SKM-1 (cell line): ENCODE measurements around the gene TKFC.

Experiments used
- DNase-seq: peaks from one replicate; lab custom pipeline; 2025; ENCODE audit not compliant: unreplicated experiment; lab: John Stamatoyannopoulos, UW

TKFC gene

DNA sequence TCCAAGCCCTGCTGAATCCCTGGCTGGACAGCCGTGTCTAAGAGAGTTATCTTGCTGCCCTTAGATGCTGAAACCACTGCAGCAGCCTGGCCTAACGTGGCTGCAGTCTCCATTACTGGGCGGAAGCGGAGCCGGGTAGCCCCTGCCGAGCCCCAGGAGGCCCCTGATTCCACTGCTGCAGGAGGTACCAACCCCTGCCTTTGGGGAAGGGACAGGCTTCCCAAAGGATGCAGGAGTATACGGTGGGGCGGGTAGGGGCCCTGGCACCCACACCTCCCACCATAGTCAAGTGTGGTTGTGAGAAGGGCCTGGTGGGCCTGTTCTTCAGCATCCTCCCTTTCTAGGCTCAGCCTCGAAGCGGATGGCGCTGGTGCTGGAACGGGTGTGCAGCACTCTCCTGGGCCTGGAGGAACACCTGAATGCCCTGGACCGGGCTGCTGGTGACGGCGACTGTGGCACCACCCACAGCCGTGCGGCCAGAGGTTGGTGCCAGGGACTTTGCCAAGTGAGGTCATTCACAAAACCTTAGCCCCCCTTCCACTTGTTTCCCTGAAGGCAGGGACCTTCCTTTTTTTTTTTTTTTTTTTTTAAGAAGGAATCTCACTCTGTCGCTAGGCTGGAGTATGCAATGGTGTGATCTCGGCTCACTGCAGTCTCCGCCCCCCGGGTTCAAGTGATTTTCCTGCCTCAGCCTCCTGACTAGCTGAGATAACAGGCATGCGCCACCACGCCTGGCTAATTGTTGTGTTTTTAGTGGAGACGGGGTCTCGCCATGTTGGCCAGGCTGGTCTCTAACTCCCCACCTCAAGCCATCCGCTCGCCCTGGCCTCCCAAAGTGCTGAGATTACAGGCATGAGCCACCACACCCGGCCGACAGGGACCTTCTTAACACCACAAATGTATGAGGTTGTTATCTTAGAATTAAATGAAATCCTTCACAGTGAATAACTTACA lies 11.0 kb downstream of the TKFC start:
- DNase-seq, result no peak

DNA sequence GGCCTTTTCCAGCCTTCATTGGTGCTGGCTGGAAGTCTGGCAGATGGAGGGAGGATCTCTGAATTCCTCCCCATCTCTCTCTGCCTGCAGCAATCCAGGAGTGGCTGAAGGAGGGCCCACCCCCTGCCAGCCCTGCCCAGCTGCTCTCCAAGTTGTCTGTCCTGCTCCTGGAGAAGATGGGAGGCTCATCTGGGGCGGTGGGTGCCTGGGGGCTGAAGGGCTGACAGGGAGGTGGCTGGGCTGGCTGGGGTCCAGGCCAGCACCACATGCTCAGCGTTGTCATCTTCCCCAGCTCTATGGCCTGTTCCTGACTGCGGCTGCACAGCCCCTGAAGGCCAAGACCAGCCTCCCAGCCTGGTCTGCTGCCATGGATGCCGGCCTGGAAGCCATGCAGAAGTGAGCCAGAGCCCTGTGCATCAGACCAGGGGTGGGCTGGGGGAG lies 12.2 kb downstream of the TKFC start:
- no peak for DNase-seq

DNA sequence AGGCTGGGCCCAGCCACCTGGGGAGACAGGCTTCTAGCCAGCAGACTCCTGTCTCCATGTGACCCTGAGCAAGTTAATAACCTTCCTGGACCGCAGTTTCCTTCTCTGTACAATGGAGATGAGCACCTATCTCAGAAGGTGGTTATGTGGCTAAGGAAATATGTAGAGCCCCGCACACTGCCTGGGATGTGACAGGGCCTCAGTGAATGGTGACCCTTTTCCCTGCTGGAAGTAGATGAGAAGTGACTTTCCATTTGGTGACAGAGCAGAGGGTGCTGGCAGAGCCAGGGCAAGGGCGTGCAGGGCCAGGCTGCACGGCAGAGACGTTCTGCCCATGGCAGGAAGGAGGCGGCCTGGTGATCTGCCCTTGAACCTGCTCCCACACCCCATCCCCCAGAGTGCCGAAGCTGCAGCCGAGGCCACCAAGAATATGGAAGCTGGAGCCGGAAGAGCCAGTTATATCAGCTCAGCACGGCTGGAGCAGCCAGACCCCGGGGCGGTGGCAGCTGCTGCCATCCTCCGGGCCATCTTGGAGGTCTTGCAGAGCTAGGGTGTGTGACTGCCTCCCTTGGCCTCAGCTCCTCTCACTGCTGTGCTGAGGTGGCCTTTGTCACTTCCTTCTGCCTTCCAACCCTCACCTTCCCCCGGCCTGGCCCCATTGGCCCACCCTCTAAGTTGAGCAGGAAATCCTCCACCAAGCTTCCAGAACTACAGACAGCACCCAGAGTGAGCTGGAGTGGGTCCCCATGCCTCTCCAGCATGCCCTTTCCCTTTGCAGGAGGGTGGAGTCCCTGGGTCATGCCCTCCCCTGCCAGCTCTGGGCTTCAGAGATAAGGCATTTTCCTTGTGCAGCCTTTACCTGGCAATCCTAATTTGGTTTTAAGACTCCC lies 13.2 kb downstream of the TKFC start:
- DNase-seq, result no peak

DNA sequence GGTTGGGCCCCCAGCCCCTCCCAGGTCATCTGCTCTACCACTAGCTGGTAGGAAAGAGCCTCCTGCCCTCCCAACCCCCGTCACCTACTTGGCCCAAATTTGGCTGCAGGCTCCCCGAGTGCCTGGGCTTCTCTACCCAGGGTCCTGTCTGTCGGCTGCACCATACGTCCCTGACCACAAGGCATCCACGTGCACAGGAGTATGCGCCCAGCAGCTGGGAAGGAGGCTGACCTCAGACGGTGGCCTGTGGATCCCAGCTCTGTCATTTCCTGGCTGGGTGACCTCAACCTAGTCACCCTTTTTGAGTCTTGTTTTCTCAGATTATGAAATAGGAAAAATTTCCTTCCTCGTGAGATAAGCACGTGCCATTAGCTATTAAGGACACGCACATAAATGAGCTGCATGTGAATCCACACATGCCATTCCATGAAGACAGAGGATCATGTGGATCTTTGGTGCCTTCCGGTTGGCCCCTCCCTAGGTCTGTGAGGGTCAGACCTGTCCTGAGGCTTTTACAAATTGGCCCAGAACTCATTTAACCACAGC lies 15.0 kb downstream of the TKFC start:
- peak; percentile 39 for DNase-seq

DNA sequence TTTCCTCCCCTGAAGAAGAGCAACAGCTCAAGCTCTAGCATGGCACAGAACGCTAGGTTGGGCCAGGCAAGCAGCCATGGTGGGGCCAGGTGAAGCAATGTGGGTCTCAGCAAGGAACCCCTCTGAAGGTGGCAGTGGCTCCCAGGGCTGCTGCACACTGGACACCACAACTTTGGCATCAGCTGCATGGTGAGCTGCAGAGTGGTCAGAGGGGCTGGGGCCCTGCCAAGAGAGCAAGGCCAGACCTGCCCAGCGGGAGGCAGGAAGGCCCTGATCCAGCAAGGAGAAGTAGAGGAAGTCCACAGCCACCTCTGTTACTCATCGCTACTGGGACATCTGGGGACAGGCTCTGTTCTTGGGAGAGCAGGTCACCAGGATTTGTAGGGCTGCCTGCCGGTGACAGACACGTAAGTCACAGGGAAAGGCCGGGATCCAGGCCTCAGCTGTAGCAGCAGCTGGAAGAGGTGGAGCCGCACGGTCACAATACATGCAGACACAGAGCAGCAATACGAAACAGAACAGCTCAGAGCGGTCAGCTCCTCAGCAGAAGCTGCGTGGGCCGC lies 16.2 kb downstream of the TKFC start:
- DNase-seq, result no peak

DNA sequence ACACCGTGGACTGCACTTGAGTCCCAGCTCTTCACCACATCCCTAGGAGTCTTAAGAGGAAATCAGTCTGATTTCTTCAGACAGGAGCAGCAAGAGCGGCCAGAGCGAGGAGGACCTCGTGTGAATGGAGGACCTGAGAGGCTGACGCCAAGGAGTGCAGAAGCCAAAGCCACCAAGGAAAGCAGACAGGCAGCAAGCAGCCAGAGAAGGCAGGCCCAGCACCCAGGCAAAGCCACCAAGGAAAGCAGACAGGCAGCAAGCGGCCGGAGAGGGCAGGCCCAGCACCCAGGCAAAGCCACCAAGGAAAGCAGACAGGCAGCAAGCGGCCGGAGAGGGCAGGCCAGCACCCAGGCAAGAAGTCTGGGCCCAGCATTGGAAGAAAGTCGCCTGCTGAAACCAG lies 16.9 kb downstream of the TKFC start:
- no peak for DNase-seq

DNA sequence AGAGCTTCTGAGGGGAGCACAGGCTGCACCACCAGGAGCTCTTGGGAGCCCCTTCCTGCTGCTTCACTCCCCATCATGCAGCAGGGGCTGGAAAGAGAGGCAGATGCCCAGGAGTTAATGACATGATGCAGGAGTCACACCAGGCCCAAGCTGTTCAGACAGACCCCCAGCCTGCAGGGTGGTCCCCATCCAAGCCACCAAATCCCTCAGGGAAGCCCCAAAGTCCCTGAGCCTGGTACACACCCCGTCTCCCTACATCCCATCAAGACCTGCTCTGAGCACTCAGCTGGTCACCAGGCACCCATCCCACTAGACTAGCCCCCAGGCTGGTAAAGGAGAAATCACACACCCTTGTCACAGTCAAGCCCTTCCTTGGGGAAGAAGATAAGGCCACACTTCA lies 17.3 kb downstream of the TKFC start:
- DNase-seq, result no peak

DNA sequence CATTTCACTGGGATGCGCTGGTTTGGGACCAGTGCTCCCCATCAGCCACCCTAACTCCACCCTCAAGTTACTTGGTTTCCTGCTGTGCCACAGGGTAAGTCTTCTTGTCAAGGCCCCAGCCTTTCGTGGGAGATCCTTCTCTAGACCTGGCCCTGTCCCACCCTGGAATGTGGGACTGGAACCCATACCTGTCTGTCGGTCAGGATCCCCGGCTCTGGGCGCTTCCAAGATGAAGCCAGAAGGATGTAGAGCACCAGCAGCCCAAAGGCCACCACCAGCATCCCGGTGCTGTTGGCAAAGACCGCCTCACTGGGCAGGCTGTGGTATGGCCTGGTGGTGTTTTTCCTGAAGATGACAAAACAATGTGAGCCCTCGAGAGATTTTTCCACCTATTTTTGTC lies 17.8 kb downstream of the TKFC start:
- DNase-seq, result no peak

DNA sequence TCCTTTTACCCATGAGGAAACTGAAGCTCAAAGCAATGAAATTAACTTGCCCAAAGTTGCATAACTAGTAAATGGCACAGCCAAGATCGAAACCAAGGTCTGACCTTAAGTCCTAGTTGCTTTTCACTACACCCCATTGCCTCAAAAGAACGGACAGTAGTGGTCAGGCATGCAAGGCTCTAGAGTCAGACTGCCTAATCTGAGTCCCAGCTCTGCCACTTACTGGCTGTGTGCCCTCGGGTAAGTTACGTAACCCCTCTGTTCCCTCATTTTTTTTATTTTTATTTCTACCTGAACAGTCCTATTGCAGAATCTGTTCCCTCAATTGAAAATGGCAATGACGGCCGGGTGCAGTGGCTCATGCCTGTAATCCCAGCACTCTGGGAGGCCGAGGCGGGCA lies 19.0 kb downstream of the TKFC start:
- no peak for DNase-seq

DNA sequence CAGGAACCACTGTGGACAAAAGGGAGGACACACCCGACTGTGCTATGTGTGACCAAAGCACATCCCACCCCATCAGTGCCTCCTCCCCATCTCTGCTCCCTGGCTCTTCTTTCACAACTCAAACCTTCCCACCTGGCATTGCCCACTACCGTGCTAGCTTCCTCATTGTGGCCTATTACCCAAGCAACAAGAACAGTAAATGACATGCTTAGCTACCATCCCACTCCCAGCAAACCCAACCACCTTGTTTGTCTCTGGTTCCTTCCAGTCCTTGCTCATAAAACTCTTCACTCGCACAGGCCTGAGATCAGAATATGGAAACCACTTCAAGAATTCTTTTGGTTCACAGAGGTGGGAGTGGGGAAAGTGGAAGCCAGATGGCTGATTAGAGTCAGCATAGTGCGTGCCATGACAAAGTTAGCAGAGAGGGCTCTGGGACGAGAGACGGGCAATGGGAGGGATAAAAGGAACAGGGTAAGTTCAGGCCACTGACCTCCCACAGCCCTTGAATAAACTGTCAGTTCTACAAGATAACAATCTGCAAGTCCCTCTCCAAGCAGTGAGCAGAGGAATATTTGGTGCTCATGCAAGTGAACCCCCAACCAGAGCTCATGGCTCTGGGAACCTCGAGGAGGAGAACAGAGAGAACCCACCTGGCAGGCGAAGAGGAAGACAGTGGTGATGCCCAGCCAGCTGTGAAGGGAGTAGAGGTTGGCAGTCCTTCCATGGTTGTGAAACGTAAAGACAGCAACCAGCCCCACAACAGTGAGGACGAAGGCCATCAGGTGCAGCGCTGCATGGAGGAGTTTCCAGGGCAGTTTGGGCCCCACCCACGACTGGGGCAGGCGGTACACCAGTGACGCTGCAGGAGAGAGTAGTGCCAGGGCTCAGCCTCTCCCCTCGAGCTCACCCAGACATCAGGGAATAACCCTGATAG lies 20.4 kb downstream of the TKFC start:
- no peak for DNase-seq

DNA sequence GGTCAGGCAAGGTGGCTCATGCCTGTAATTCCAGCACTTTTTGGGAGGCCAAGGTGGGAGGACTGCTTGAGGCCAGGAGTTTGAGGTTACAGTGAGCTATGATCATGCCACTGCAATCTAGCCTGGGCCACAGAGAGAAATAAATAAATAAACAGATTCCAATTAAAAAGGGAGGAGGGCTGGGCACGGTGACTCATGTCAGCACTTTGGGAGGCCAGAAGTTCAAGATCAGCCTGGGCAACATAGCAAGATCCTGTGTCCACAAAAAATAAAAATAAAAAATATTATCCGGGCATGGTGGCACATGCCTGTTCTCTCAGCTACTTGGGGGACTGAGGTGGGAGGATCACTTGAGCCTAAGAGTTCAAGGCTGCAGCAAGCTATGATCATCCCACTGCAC lies 21.2 kb downstream of the TKFC start:
- DNase-seq, result no peak

DNA sequence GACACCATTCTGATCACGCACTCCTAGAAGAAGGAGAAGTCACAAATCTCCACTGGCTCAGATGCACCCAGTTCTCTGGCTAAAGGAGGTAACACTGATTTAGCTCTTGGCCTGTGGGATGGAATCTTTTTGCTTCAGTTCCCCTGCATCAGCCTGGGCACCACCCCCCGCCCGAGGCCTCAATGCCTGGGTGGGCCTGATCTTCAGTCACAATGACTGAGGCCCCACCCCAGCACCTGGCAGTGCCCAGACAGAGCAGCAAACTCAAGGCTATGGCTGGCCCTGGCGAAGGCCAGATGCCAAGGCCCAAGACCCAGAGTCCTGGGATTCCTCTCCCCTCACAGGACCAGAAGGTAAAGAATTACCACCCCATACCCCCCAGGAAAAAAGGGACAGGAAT lies 23.7 kb downstream of the TKFC start:
- DNase-seq, result no peak

DNA sequence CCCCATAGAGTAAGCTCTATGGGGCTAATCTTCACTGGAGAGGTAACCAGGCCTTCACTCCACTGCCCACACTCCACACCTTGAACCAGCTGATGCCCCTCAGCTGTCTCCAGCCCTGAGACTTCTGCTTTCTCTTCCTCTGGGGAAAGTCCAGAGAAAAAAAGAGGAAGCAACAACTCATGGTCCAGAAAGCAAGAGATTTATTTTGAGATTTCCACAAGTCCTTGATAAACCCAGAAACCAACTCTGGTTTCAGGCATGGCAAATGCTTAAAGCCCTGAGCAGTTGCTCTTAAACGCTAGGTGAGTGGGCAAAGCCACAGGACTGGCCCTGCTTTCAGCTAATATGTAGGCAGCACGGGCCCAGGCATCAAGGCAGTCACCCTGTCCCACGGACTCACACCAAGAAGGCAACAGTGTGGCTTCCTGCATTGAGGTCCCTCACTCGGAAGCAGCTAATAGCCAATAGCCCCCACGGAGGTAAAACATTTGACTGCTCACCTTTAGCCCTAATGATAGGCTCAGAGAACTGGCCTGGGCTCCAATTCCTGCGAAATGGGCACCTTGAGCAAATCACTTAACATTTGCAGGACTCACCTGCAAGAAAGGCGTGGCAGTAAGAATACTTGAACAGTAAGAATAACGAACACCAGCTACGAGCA lies 24.3 kb downstream of the TKFC start:
- DNase-seq, result peak; percentile 74

DNA sequence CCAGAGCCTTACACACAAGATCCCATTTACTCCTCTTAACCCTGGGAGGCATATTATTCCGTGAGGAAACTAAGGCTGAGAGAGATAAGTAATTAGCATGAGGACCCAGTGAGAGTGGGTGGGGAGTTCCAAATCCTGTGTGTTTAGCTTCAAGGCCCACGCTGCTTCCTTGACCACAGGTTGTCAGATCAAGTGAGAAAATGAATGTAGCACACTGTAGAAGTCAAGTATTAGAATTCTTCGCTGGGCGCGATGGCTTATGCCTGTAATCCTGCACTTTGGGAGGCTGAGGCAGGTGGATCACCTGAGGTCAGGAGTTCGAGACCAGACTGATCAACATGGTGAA lies 24.8 kb downstream of the TKFC start:
- DNase-seq, result no peak

DNA sequence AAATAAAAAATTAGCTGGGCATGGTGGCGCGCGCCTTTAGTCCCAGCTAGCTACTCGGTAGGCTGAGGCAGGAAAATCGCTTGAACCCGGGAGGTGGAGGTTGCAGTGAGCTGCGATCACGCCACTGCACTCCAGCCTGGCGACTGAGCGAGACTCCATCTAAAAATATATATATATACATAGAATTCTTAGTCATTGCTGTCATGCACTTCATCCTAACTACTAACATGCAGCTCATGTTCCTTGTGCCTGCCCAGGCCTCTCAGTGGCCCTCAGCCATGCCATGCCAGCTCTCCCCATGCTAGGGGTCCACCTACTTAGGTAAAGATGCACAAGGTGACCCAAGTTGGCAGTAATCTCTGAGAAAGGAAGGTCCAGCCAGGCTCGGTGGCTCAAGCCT lies 25.5 kb downstream of the TKFC start:
- no peak for DNase-seq

DNA sequence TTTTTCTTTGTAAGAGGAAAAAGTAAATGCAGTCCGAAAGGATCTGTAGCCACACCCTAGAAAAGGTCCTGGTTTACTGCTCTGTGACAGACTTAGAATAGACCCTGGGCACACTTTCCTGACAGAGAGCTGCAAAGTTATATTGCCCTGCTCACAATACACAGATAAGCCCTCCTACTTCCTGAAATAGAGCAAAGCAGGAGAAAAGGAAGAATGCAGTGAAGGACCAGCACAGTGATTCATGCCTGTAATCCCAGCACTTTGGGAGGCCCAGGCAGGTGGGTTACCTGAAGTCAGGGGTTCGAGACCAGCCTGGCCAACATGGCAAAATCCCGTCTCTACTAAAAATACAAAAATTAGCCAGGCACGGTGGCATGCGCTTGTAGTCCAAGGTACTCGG lies 26.5 kb downstream of the TKFC start:
- no peak for DNase-seq

DNA sequence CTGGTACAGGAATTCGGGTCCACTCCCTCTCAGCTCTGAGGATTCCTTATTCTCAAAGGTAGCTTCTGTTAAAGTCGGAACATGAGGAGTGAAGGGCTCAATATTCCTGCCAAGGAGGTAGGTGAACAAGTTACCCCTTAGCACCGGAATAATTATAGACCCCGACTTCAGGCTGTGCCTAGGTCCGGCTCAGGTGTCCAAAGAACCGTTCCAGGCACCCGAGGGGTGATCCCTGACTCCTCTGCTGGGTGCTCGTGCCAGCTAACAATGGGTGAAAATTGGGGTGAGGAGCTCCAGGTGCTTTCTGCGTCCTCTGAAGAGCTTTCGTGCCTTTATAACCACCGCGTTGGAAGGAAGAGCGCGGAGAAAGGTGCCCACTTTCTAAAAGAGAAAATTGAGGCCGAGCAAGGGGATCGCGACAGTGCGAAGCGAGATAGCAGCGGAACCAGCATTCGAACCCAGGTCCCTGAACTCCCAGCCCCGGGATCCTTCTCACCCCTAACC lies 28.3 kb downstream of the TKFC start:
- no peak for DNase-seq

DNA sequence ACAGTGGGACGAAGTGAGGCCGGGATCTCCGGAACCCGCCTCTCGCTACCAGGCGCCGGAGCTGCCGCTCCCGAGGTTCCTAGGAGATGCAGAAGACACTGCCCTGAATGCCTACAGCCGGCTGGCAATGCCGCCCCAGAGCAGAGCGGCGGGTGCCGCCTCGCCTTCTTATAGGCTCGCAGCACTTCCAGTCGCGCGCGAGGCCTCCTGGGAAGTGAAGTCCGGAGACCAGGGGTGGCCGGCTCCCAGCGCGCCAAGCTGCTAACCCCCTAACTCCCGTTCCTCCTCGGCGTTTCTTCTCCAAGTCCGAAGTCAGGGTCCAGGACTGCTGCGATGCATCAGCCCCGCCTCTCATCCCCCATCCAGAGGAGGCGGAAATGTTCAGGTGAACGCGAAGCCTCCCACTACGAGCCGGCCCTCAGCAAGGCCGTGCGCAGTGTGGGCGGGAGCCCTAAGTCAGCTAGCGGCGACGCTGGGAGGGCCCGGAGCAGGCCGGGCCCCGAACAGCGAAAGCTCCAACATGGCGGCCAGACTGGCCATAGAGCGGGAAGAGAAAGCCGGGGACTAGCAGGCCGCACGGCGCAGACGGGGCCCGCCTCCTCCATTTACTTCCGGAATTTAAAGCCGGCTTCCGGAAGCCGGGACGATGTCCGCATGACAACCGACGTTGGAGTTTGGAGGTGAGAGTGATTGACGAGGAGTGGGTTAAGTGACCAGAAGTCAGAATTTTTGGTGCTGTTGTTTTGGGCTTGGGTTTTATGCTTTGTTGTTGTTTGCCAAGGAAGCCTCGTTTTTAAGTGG lies 28.9 kb downstream of the TKFC start, which contains the start of the genes CYB561A3 and TMEM138:
Gene CYB561A3, minus strand, starts transcription at position 142 of the 801 bp plus-strand sequence. CDS start 5,169 bp downstream, outside the sequence.
Gene TMEM138, plus strand, starts transcription at position 634 of the 801 bp plus-strand sequence. CDS start 2,017 bp downstream, outside the sequence.
- DNase-seq, result peak; percentile 86

DNA sequence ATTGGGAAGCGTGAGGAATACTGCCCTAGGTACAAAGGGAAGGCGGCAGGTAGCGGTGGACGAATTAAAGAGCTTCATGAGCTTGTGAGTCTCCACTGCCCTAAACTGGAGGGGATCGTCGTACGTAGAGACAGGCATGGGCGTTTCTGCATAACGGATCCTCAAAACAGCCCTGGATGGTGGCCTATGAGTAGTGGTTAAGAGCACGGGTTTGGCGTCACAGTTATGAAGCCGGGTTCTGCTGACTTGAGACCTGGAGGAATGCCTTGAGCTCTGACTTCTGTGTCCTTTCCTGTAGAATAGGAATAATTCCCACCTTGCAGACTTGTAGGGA lies 29.5 kb downstream of the TKFC start:
- no peak for DNase-seq
